ENCODE results near the gene DHRS7.

- TF ChIP-seq CTCF (IDR thresholded peaks at IDR 0.05) (no peak), POLR2A (IDR thresholded peaks at IDR 0.05) (no peak)
Observed at GRCh38 chr14:60214003-60214402, 48.8 kb upstream of the DHRS7 start.
